SIG-M5 (cell line): ENCODE results near the gene S100A10.

Source experiments
- DNase-seq: peaks from one replicate; lab custom pipeline; 2025; lab: John Stamatoyannopoulos, UW

Gene S100A10

DNA sequence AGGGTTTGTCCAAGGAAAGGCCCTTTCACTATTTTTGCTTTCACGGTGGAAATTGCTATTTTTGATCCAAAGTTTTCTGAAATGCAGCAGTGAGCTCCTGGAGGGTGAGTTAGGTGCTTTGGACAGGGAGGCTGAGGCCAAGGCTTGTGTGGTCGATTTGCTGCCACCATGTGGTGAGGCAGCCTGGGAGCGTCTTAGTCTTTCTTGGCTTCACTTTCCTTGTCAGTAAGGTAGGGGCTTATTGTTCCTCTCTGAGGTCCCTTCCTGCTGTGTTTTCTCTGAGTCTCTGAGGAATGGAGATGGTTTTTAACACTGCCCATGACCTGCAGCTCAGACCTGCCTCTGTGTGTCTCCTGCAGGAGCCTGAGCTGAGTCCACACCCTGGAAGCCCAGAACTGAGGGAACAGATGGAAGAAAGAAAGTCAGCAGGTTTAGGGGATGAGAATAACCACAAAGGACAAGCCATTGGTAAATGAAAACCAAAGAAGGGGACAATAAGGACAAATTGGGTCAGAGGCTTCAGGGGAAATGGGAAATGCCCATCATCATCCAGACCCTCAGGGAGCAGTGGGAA lies 20.1 kb upstream of the S100A10 start:
- DNase-seq = no peak

DNA sequence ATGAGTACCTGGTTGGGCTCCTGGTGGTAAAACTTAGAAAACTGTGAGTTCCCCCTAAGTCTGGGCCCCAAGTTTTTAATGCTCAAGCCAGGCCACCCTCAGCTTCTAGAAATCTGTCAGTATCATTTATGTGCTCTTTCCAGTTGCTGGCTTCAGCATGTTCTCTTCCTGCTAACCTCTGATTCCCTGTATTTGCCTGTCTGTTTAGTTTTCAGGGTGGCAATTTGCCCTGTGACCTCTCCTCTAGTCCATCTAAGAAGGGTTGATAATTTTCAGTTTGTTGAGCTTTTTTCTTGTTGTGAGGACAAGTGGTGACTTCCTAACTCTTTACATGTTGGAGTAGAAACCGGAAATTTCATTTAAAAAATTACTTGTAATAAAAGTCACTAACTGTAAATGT lies 16.0 kb upstream of the S100A10 start:
- no peak for DNase-seq

- no peak for DNase-seq
Observed at GRCh38 chr1:152007047-152007446, 13.4 kb upstream of the S100A10 start.

- DNase-seq = no peak
Observed at GRCh38 chr1:152005360-152005912, 11.8 kb upstream of the S100A10 start.

GRCh38 chr1:152003846-152004442 lies 10.3 kb upstream of the S100A10 start:
- no peak for DNase-seq

DNA sequence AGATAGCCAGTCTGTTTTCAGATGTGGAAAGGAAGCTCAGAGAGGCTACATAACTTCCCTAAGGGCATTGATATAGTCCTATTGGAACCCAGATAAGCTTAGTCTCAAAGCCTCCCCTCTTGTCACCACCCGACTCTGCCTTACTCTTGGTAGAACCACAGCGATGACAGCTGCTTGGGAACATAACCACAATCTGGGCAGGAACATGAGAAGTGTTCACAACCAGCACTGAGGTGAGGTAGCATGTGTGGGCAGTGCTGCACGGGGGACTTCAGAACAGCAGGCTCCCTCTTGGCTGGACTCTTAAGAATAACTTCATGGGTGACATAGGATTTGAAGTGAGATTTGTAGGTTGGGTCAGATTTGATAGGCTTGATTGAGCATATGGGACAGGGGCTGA lies 9.3 kb upstream of the S100A10 start:
- DNase-seq = no peak

DNA sequence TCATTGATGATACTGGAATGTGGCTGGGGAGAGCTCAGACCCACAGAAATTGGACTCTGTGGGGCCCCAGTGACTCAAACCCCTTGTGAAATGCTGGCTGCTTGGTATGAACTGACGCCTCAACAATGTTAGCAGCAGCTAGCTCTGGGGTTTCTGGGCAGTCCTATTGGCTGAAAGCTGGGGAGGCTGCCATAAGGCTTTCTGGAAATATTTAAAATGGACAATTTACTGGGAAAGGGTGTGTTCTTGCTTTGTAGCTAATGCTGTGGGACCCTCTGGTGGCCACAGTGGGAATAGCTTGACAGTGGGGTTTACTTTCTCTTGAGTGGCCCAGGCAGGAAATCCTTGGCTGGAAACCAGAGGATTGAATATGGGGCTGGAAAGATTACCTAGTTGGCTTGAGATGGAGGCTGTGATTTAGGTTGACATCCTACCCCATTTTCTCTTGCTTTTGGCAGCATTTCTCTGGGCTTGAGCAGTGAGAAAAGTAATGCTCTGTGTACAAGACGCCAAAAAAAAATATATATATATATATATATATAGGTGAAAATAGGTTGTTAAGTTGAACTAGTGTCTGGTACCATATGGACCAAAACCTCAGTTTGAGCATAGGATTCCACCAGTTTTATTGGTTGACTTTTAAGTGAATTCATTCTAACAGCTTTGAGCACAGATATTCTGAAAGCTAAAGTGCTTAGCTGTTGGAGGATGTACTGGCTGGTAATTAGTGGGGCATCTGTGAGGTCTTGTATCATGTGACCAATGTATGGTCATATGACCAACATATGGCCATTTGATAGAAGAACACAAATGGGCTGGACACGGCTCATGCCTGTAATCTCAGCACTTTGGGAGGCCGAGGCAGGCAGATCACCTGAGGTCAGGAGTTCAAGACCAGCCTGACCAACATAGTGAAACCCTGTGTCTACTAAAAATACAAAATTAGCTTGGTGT lies 8.2 kb upstream of the S100A10 start:
- peak; percentile 60 for DNase-seq

DNA sequence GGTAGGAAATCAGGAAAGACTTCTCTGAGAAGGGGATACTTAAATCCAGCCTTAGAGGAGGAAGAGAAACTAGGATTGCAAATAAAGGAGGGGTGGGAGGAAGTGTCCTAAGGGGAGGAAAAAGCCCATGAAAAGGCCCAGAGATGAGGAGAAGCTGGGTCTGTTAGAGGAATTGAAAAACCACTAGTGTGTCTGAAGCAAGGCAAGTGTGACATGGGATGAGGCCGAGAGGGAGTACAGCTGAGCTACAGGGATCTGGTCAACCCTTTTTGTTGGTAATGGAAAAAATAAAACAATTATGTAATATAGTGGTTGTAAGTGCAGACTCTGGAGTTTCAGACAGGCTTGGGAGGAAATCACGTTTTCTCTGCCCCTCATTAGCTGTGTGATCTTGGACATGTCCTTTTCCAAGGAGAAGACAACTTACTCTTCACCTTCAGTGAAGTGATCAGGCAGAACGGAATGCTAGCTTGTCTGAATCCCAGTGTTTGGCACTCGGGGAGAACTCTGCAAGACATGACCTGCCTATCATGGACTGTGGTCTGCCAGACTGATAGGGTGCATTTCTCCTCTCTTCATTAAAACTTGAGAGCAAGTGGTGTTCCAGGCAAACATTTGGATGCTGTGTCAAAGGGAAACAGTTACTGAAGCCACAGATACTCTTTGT lies 7.4 kb upstream of the S100A10 start:
- DNase-seq = peak; percentile 55

- DNase-seq = no peak
Observed at GRCh38 chr1:151998611-151999362, 5.1 kb upstream of the S100A10 start.

DNA sequence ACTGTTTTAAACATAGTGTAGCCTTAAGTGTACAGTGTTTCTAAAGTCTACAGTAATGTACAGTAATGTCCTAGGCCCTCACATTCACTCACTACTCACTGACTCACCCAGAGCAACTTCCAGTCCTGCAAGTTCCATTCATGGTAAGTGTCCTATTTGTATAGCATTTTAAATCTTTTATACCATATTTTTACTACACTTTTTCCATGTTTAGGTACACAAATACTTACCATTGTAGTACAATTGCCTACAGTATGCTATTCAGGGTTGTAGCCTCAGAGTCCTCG lies 3.6 kb upstream of the S100A10 start:
- DNase-seq = no peak

GRCh38 chr1:151995774-151996173 lies 2.1 kb upstream of the S100A10 start:
- no peak for DNase-seq

- DNase-seq = no peak
Observed at GRCh38 chr1:151994956-151995355, 1.3 kb upstream of the S100A10 start.

GRCh38 chr1:151993084-151993733 lies 450 bp downstream of the S100A10 start:
- DNase-seq = no peak

- DNase-seq = peak; percentile 66
Observed at GRCh38 chr1:151992303-151993083, 1.2 kb downstream of the S100A10 start.

DNA sequence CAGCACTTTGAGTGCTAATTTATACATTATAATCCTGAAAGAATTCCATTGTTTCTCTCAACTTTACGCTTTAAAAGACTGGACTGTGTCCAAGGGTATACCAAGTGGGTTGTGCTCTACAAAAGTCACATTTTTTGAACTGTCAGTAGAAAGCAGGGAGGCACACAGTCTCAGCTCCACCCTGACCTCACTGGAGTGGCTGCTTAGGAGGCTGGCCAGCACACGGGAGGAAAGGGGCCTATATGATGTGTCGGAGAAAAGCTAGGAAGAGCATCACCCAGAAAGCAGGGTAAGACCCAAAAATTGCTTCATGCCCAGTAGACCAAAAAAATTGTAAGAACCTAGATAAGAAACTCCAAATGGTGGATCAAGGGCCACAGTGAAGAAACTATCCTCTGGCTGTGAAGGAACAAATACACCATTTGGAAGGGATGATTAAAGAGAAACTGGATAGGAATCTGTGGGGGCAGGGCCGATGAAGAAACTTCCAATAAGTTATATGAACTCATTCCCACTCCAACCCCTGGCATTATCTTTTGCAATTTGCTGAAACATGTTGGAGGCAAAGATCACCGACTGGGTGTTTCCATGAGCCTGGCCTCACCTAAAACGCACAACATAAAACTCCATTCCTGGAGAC lies 1.9 kb downstream of the S100A10 start:
- no peak for DNase-seq

- no peak for DNase-seq
Observed at GRCh38 chr1:151990856-151991198, 2.8 kb downstream of the S100A10 start.

DNA sequence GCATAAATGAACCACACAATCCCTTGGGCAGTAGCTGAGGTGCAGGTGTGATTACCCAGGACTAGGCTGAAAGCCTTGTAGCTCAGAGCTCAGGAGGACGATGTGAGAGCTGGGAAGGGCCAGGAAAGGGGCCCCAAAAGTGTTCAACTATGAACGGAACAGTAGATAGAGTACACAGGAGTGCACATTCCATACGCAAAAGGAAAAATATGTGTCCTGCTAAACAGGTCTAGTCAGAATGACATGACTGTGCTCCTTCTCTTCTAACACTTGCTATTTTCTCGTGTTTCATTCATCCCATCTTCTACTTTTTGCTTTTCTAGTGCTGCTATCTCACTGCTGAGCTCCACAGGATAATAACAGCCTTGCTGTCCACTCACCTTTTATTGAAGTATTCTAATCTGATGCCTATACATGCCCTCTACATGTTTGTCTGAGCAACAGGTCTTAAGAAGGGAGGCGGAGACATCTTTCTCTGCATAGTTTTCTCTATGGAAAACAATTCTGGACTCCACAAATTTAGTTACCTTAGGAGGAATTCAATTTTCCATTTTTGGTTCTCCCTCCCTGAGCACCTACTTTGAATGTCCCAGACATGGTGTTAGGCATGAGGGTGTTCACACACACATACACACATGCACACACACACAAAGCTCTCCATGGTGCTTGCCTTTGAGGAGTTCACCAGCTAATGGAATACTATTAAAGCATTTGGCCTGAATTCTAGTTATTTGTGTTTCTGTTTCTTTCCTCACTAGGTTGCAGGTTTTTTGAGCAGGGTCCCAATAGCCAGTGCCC lies 3.4 kb downstream of the S100A10 start:
- DNase-seq = no peak

- peak; percentile 58 for DNase-seq
Observed at GRCh38 chr1:151989211-151989862, 4.3 kb downstream of the S100A10 start.
